ENCODE data around the gene DNAJC15. TPM values are rescaled to one million over a fixed set of nuclear protein-coding genes. Genes with fewer than 3 reads are reported as not detected.
A peak's percentile ranks its signal among the peaks of the same experiment; 100 is the strongest.

DNAJC15 gene
- total and polyA plus RNA-seq, 2 experiments from 2014 or later = 1.0 to 5.2 TPM

DNA sequence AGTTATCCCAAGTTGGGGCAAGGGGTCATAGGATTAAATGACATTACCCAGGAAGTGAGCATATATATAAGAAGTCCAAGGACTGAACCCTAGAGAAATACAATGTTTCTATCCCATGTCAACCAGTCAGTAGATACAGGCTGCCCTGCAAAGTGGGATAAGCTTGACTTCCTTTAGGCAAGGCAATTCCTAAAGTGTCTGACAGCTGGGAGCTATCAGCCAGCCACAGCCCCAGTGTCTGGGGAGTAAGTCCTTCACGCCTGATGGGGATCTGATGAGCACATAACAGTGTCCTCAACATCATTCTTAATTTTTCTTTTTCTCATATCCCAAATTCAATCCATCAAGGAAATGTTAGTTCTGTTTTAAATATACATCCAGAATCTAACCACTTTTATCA lies 54.1 kb downstream of the DNAJC15 start:
- no peak for DNase-seq (ENCODE audit: low read depth in 1 of 2, low spot score in 1 of 2)
- H3K9me3 ChIP-seq (ENCODE audit: low read depth) = no peaks in the 10 kb centered on the region
- TF ChIP-seq CTCF (IDR thresholded peaks at IDR 0.05; ENCODE audit: low read depth, low read length) = no peak
- H3K27me3 ChIP-seq = no peaks in the 10 kb centered on the region
- no peaks in the 10 kb centered on the region for H3K36me3 ChIP-seq
- H3K27ac ChIP-seq = peak overlapping the region; percentile 90
- peaks cover 20% of the 10 kb centered on the region for H3K4me1 ChIP-seq (ENCODE audit: low read depth)
- H3K4me3 ChIP-seq = no peak overlapping the region

- H3K4me3 ChIP-seq = no peak overlapping the region
- no peak for TF ChIP-seq CTCF (IDR thresholded peaks at IDR 0.05; ENCODE audit: low read depth, low read length)
Measured at GRCh38 chr13:43077906-43078305, 54.5 kb downstream of the DNAJC15 start.

DNA sequence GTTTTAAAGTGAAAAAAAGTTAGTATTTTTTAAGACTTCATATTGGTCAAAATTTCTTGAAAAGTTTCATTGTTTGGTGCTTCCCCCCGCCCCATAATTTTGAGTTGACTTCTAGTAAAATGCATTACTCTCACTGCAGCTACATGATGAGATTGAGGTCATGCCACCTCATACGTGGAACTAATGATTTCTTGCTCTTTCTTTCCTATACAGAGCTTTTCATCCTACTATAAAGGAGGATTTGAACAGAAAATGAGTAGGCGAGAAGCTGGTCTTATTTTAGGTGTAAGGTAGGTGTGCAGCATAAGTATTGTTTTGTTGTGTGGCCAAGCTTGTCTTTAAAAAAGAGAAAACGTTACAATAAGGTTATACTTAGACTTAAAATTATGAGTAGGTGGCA lies 55.0 kb downstream of the DNAJC15 start:
- no peak for DNase-seq (ENCODE audit: low read depth in 1 of 2, low spot score in 1 of 2)
- Histone ChIP-seq H3K27me3 (no peaks in the 10 kb centered on the region), H3K27ac (peak overlapping the region; percentile 90), H3K4me1 (ENCODE audit: low read depth) (peaks cover 20% of the 10 kb centered on the region), H3K36me3 (no peaks in the 10 kb centered on the region), H3K9me3 (ENCODE audit: low read depth) (no peaks in the 10 kb centered on the region), H3K4me3 (no peak overlapping the region)
- TF ChIP-seq CTCF (IDR thresholded peaks at IDR 0.05; ENCODE audit: low read depth, low read length) = no peak

More at GRCh38 chr13:43077906-43078305, 54.5 kb downstream of the DNAJC15 start:
- Histone ChIP-seq H3K4me1 (ENCODE audit: low read depth) (peaks cover 20% of the 10 kb centered on the region), H3K36me3 (no peaks in the 10 kb centered on the region), H3K27me3 (no peaks in the 10 kb centered on the region), H3K27ac (peak overlapping the region; percentile 90), H3K9me3 (ENCODE audit: low read depth) (no peaks in the 10 kb centered on the region)
- peak in 1 of 2 donors; percentile 42 for DNase-seq (ENCODE audit: low read depth in 1 of 2, low spot score in 1 of 2)

DNA sequence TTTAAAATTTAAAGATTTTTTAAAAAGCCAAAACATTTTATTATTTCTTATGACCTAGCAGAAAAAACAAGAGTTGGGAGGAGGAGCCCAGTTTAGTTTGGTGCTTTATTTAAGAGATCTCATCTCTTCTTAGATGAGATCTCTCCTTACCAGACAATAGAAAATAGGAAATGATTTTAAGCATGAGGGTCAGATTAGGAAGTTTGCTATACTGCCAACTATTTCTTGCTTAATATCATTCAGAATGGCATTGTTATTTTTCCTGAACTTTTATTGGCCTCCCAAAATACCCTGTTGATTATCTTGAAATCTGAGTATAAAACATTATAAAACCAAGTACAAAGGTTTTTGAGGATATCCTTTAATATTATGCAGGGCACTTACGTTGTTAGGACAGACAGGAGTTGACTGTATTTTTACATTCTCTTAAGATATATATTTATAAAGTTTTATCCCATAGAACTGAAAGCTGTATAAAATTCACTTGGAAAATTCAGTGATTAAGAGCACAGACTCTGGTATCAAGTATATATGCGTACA lies 56.1 kb downstream of the DNAJC15 start:
- no peak for DNase-seq (ENCODE audit: low read depth in 1 of 2, low spot score in 1 of 2)
- H3K9me3 ChIP-seq (ENCODE audit: low read depth) = no peaks in the 10 kb centered on the region
- H3K4me3 ChIP-seq = no peak overlapping the region
- H3K27ac ChIP-seq = no peak overlapping the region
- H3K4me1 ChIP-seq (ENCODE audit: low read depth) = peaks cover 26% of the 10 kb centered on the region
- no peaks in the 10 kb centered on the region for H3K27me3 ChIP-seq
- no peaks in the 10 kb centered on the region for H3K36me3 ChIP-seq
- TF ChIP-seq CTCF (IDR thresholded peaks at IDR 0.05; ENCODE audit: low read depth, low read length) = no peak

- H3K4me1 ChIP-seq (ENCODE audit: low read depth) = peaks cover 26% of the 10 kb centered on the region
- no peak for DNase-seq (ENCODE audit: low read depth in 1 of 2, low spot score in 1 of 2)
- H3K27me3 ChIP-seq = no peaks in the 10 kb centered on the region
- no peaks in the 10 kb centered on the region for H3K9me3 ChIP-seq (ENCODE audit: low read depth)
- H3K4me3 ChIP-seq = no peak overlapping the region
- H3K27ac ChIP-seq = no peak overlapping the region
- no peak for TF ChIP-seq CTCF (IDR thresholded peaks at IDR 0.05; ENCODE audit: low read depth, low read length)
- H3K36me3 ChIP-seq = no peaks in the 10 kb centered on the region
Measured at GRCh38 chr13:43080199-43080598, 56.8 kb downstream of the DNAJC15 start.

Data from cardiac muscle cell (in vitro differentiated cells and primary cell).